Activated CD4-positive, CD25-positive, alpha-beta regulatory T cell treated with anti-CD3 and anti-CD28 coated beads, Interleukin-2, amount 50 U/mL, for 16 hours (primary cell): Measurements from ENCODE around the gene ARL14EPL.
"Not testable (repeated sequence)": the region's sequence is repeated elsewhere in the genome, so short reads cannot be mapped to it uniquely, and the experiment has no call there.

Source experiments
- DNase-seq: peaks from one replicate; pipeline ENCODE4 v3.0.0-alpha.2; 2020; ENCODE audit warnings: low read depth, low spot score

The ARL14EPL gene

DNA sequence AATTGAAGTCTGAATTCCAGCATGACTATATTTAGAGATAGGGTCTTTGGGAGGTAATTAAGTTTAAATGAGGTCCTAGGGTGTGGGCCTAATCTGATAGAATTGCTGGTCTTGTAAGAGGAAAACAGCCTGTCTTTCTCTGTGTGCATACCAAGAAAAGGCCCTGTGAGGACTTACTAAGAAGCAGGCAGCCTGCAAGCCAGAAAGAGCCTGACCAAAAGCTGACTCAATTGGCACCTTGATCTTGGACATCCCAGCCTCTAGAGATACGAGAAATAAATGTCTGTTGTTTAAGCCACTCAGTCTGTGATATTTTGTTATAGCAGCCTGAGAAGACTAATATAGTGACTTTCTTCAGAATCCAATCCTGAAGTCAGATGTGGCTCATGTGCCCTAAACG lies 14.6 kb downstream of the ARL14EPL start:
- DNase-seq, result no peak

DNA sequence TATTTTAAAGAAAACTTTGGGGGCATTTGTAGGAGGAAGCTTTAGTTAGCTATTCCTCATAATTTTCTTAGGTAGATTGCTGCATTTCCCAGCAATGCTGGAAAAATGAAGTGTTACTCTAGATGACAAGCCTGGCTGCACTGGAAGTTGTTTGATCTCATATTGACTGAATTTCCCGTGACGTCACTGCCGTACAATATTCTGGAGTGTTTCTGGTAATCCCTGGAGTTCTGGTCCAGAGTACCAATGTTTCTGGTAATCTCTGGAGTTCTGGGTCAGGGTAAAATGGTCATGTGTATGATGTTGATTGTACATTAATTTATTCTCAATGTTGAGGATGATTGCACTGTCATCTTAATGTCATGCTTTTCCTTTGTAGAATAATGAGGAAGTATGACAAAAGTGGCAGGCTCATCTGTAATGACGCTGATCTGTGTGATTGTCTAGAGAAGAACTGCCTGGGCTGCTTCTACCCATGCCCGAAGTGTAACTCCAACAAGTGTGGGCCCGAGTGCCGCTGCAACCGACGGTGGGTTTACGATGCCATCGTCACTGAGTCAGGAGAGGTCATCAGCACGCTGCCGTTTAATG lies 26.2 kb downstream of the ARL14EPL start:
- no peak for DNase-seq

DNA sequence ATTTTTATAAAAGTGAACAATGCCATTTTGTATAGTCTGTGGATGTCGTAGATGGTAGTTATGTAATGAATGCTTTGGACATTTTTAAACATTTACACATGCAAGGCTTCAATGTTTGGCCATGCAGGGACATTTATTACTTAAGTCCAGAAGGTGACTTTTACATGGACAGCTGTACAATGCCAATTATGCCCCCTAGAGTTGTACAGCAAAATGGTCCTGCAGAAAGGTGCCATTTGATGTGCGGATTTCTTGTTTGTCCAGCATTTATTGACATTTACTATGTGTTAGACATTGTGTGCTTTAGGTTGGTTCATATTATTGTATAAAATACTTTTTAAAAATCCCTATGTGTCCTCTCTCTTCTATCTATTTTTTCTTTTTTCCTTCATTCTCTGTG lies 30.1 kb downstream of the ARL14EPL start:
- DNase-seq, result no peak

- DNase-seq, result no peak
Measured at GRCh38 chr5:116063950-116064349, 31.7 kb downstream of the ARL14EPL start.

DNA sequence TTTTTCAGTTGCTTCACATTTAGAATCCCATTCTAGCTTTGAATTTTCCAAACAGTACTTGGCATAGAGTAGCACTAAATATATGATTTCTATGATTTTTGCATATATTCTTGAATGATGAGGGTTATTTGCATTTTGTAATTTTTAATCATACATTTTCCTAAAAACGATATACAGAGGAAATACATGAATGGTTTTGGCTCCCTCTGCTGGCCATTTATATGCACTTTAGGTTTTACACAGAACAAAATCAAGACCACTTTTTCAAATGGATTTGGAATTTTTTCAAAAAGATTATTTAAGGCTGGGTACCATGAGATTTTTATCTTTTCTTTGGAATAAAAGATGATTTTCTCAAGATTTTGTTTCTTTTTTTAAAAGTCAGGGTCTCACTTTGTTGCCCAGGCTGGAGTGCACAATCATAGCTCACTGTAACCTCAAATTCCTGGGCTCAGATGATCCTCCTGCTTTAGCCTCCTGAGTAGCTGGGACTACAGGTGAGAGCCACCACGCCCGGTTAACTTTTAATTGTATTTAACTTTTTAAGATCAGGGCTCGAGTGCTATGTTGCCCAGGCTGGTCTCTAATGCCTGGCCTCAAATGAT lies 35.9 kb downstream of the ARL14EPL start:
- DNase-seq, result peak; percentile 15

DNA sequence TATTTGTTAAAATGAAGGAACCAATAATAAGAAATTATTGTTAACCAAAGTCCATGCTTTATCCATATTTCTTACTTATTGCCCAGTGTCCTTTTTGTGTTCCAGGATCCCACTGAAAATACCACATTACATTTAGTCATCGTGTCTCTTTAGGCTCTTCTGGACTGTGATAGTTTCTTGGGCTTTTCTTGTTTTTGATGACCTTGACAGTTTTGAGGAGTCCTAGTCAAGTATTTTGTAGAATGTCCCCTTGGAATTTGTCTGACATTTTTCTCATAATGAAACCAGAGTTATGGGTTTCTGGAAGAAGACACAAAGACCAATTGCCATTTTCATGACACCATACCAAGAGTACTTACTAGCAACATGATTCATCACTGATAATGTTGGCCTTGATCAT lies 38.9 kb downstream of the ARL14EPL start:
- DNase-seq, result no peak

DNA sequence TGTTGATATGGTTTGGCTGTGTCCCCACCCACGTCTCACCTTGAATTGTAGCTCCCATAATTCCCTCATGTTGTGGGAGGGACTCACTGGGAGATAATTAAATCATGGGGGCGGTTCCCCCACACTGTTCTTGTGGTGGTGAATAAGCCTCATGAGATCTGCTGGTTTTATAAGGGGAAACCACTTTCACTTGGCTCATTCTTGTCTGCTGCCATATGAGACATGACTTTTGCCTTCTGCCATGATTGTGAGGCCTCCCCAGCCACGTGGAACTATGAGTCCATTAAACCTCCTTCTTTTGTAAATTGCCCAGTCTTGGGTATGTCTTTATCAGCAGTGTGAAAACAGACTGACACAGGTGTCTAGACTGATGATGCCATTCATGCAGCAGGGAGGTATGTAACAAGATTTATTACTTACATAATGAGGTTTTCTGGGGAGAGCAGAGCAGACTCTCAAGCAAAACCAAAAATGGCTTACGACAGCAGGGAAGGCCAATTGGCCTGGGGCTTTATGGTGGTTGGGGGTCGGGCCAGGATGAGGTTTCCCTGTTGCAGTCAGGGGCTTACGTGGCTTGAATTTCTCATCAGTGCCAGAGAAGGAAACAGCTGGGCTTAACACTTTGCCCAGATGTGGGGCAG lies 43.0 kb downstream of the ARL14EPL start:
- DNase-seq, result no peak

DNA sequence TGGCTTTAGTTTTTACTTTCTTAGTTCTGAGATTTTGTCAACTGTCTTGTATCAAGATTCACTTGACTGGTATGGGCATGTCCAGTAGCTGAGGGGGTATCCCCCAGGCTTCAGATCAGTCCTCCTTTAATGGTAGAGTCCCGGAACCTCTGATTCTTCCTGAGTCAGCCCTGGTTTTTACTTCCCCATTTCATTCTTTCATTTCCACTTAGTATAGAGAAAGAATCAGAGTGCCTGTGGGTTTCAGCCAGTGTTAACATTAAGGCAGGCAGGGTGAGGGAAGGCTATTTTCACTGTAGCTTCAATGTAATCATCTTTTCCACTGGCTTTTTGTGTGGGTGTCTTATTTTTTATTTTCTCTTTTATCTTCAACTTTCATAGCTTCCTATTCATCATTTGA lies 44.2 kb downstream of the ARL14EPL start:
- DNase-seq, result no peak

DNA sequence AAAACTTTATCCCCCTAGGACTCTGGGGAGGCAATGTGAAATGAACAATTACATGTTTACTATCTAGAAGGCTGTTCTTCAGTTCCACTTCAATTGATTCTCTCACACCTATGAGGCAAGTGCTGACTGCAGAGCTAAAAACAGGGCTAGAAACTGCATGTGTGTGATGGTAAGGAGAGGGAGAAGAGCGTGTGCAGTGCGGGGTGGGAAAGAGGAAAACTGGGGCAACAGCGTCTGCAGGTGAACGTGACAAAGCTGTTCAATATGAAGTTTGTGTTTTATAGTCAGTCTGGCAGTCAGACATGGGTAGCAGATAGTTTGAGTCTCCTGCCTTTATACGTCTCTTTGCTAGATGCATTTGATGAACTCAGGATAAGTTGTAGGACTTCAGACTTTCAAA lies 45.9 kb downstream of the ARL14EPL start:
- no peak for DNase-seq

DNA sequence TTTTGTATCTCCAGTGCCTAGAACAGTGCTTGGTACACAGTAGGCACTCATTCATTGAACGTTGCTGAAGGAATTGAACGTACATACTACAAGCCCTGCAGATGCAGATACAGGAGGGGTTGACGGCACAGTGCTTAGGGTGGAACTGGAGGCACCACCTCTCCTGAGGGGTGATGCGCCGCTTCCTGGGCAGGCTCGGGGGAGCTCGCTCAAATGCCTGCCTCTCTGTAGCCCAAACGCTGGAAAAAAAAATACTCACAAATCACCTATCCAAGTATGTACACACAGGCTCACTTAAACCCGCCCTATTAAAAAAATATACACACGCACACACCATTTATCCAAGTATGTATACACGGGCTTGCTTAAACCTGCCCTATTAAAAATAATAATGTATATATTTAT lies 52.0 kb downstream of the ARL14EPL start:
- DNase-seq, result no peak

DNA sequence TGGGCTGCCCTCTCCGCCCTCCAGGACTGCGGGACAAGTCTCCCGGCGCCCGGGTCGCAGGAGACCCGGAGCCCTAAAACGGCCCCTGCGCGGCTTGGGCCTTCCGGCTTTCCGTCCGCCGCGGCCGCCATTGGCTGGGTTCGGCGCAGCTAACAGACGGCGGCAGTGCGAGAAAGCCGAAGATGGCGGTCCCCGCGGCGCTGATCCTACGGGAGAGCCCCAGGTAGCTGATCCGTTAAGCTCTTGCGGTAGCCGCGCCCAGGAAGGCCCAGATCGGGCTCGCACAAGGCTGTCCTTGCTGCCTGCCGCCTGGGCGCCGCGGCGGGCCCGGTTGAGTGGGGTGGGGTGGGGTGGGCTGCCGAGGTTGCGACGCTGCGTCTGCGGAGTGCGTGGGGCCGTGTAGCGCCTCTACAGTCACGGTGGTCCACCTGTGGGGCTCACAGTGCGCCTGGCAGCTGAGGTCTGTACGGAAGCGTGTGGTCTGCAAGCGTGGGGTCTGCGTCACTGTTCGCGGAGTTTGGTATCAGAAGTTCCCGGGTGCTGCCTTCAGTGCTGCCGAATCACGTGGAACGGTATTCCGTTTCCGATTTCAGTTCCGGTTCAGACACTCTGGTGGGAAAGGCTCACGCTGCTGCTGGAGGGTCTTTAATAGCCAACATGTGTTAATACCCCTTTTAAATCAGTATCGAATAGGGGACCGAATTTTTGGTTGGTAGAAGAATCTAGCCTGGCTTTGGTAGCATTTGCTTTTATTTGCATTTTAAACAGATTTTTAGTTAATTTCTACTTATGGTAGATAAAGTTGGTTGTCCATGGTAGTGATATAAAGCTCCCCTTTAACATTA lies 52.8 kb downstream of the ARL14EPL start, which contains the start of gene COMMD10:
COMMD10 (plus strand) TSS at position 155 of the 845 bp plus-strand sequence.
- DNase-seq, result peak; percentile 51

GRCh38 chr5:116086309-116086708 lies 54.0 kb downstream of the ARL14EPL start:
- not testable (repeated sequence) for DNase-seq

- no peak for DNase-seq
Measured at GRCh38 chr5:116088062-116088461, 55.8 kb downstream of the ARL14EPL start.

DNA sequence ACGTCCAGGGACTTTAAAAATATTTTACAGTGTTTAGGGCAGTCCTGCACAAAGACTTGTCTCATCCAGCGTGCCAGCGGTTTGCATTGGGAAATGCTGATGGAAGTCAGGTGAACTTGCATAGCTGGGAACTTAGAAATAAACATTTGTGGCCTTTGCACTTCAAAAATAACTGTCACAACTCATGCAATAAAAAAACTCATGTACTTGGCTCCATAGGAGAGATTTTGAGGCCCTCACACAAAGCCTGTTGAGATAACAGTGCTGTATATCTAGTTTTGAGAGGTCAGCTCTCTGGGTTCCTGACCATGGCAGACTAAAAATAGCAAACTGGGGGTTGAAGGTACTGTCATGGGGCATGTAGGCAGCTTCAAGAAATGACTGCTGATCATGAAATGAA lies 58.0 kb downstream of the ARL14EPL start:
- no peak for DNase-seq

DNA sequence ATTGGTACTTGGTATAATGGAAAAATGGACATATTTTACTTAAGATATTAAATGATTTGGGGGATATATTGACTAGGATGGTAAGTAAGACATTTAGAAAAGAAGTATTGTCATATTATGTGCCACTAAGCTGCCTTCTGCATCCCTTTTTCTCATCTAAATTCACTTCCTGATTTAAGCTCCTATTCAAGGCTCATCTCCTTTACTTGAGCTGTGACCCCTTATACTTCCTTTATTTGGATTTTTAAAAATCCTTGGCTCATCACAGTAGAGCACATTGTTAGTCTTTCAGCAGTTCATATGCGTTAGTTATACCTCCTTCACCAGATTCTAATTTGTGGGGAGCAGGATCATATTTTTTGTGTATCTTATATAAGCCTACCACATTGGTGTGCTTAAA lies 59.1 kb downstream of the ARL14EPL start:
- DNase-seq, result no peak

- no peak for DNase-seq
Measured at GRCh38 chr5:116097301-116097700, 65.0 kb downstream of the ARL14EPL start.

GRCh38 chr5:116098998-116099397 lies 66.7 kb downstream of the ARL14EPL start:
- no peak for DNase-seq

DNA sequence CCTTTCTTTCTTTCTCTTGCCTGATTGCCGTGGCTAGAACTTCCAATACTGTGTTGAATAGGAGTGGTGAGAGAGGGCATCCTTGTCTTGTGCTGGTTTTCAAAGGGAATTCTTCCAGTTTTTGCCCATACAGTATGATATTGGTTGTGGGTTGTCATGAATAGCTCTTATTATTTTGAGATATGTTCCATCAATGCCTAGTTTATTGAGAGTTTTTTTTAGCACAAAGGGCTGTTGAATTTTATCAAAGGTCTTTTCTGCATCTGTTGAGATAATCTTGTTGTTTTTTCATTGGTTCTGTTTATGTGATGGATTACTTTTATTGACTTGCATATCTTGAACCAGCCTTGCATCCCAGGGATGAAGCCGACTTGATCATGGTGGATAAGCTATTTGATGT lies 72.7 kb downstream of the ARL14EPL start:
- DNase-seq, result not testable (repeated sequence)
